Pancreas (tissue), 10 donors: Measurements from ENCODE around the gene ZNF740. TPM values are rescaled to one million over a fixed set of nuclear protein-coding genes. Genes with fewer than 3 reads are reported as not detected.

Experiments used
- ATAC-seq, 4 donors: fragments of 200-7000 bp; cut with Tn5 transposase; one replicate each; pipeline versions ENCODE4 v1.8.0 to v1.9.1; 2020; ENCODE audit warnings: mild to moderate bottlenecking in 4 of 4, moderate library complexity in 4 of 4
- DNase-seq, 6 donors: peaks; one replicate each; pipeline ENCODE4 v3.0.0-alpha.2; 2020
- FAIRE-seq: peaks from 2 replicates; lab custom pipeline; 2012; peaks lifted over from hg19 to GRCh38; lab: Jason Lieb, UNC
- H3K27ac ChIP-seq, 4 donors: fragments of 200-600 bp; sonication (generic); 1 replicate in 3 of 4; 2 replicates in 1 of 4; pipeline versions ENCODE4 v1.5.0 to v1.8.0; 2020
- H3K27me3 ChIP-seq, 4 donors: fragments of 200-600 bp; one replicate each; pipeline ENCODE4 v1.8.0; 2021
- H3K36me3 ChIP-seq, 3 donors: fragments of 200-600 bp; sonication (generic) in 1 of 3; one replicate each; pipeline versions ENCODE4 v1.5.0 to v1.8.0; 2020 to 2021
- H3K4me1 ChIP-seq, 3 donors: fragments of 200-600 bp; one replicate each; pipeline ENCODE4 v1.8.0; 2021
- H3K4me3 ChIP-seq, 4 donors: fragments of 200-600 bp; sonication (generic) in 2 of 4; one replicate each; pipeline versions ENCODE4 v1.5.0 to v1.8.0; 2020 to 2021
- H3K9me3 ChIP-seq, 4 donors: fragments of 200-600 bp; one replicate each; pipeline ENCODE4 v1.8.0; 2021
- CTCF ChIP-seq, 4 donors: fragments of 200-600 bp; sonication (generic) in 3 of 4; IDR thresholded peaks; one replicate each; pipeline versions ENCODE4 v1.5.0 to v1.8.0; 2021; ENCODE audit warnings: antibody characterized with exemption in 4 of 4
- WGBS, 2 donors: extraction: QIAGEN DNeasy Blood & Tissue Kit; methylation state at CpG; one replicate each; pipeline ENCODE4 v1.1.7; 2013; 5-methylcytosine and 5-hydroxymethylcytosine counted together
- intact Hi-C, 3 donors: fragments of 100-400 bp; cut with DNase I; formaldehyde crosslinking; loops; one replicate each; pipeline versions ENCODE4 v1.11.1 to v1.14.2; 2022
- polyA plus RNA-seq, 2 donors: library from polyadenylated mRNA; stranded (reverse); fragments of 200-250 nt; gene quantifications; one replicate each; pipeline ENCODE4 v1.2.3, GENCODE V29; 2013
- total RNA-seq, 6 donors: library from RNA; stranded (reverse); fragmentation: NEBNext Ultra II Directional in 4 of 6; extraction: Animal tissue kit (Norgen Biotek cat#: 25700) in 4 of 6; gene quantifications; one replicate each; pipeline versions ENCODE4 v1.2.1 to v1.2.4, GENCODE V29; 2021 to 2023
- donor health status: healthy with polysubstance abuse.
- donor health status: DM: no; HTN: no; CAD: no; lungs with moderate emphysema.
- donor health status: DM: no; HTN: no; CAD: no.
- donor health status: control.
- donor health status: control.
- donor health status: Bipolar disorder and iron deficiency.
- donor health status: DM: yes; HTN: yes; CAD: no.
- donor health status: DM: no; HTN: no; CAD: no.
- donor health status: DM: no; HTN: no; CAD: no.
- donor health status: DM: yes; HTN: yes; CAD: no.

ZNF740 gene
- total and polyA plus RNA-seq, 8 donors = 5.2 to 33.1 (median 17.8) TPM

GRCh38 chr12:53166837-53167236 is 13.7 kb upstream of the ZNF740 start:
- DNase-seq (no peak), ATAC-seq (no peak), FAIRE-seq (no peak)
- no peaks in the 10 kb centered on the region for H3K9me3 ChIP-seq
- no peaks in the 10 kb centered on the region for H3K27me3 ChIP-seq
- no peak for TF ChIP-seq CTCF (IDR thresholded peaks at IDR 0.05)
- no peak overlapping the region for H3K4me3 ChIP-seq
- H3K36me3 ChIP-seq = peaks cover 0 to 6% (median 0%) of the 10 kb centered on the region in 3 donors
- intact Hi-C loops = no loop called here
- no peak overlapping the region for H3K27ac ChIP-seq
- H3K4me1 ChIP-seq = no peaks in the 10 kb centered on the region

- Histone ChIP-seq H3K27me3 (no peaks in the 10 kb centered on the region), H3K4me1 (no peaks in the 10 kb centered on the region), H3K36me3 (peaks cover 0 to 6% (median 0%) of the 10 kb centered on the region in 3 donors), H3K9me3 (no peaks in the 10 kb centered on the region), H3K4me3 (no peak overlapping the region), H3K27ac (no peak overlapping the region)
- no peak for TF ChIP-seq CTCF (IDR thresholded peaks at IDR 0.05)
- WGBS, 2 donors = 92 to 95% methylated on average over 7 of the region's 7 CpGs
- ATAC-seq = no peak
- no peak for DNase-seq
- FAIRE-seq = no peak
- intact Hi-C loops = no loop called here
Observed at GRCh38 chr12:53169644-53170043, 10.9 kb upstream of the ZNF740 start.

- H3K27ac ChIP-seq = no peak overlapping the region
- no peaks in the 10 kb centered on the region for H3K9me3 ChIP-seq
- peaks cover 0 to 5% (median 1%) of the 10 kb centered on the region in 3 donors for H3K4me1 ChIP-seq
- peaks cover 0 to 6% (median 0%) of the 10 kb centered on the region in 3 donors for H3K36me3 ChIP-seq
- no peak overlapping the region for H3K4me3 ChIP-seq
- FAIRE-seq (no peak), ATAC-seq (no peak), DNase-seq (peak in 1 of 6 donors; percentile 5)
- TF ChIP-seq CTCF (IDR thresholded peaks at IDR 0.05) = no peak
- no peaks in the 10 kb centered on the region for H3K27me3 ChIP-seq
- intact Hi-C loops = no loop called here
- 92 to 94% methylated on average over 8 of the region's 8 CpGs for WGBS, 2 donors
Observed at GRCh38 chr12:53170215-53170614, 10.3 kb upstream of the ZNF740 start.

- Histone ChIP-seq H3K27me3 (no peaks in the 10 kb centered on the region), H3K4me3 (no peak overlapping the region), H3K4me1 (peaks cover 0 to 7% (median 6%) of the 10 kb centered on the region in 3 donors), H3K27ac (no peak overlapping the region), H3K36me3 (peaks cover 0 to 6% (median 0%) of the 10 kb centered on the region in 3 donors), H3K9me3 (no peaks in the 10 kb centered on the region)
- intact Hi-C loops = no loop called here
- TF ChIP-seq CTCF (IDR thresholded peaks at IDR 0.05) = no peak
- DNase-seq = peak in 1 of 6 donors; percentile 1
- no peak for FAIRE-seq
- 86% methylated on average over 14 of the region's 14 CpGs for WGBS, 2 donors
- no peak for ATAC-seq
Observed at GRCh38 chr12:53170876-53171724, 9.4 kb upstream of the ZNF740 start.
